ENCODE data around the gene CYTH2.

The CYTH2 gene

GRCh38 chr19:48445256-48445605 lies 23.9 kb upstream of the CYTH2 start:
- Histone ChIP-seq H3K4me3 (ENCODE audit: low read length, poor library complexity, severe bottlenecking) (peak overlapping the region; percentile 92), H3F3A (ENCODE audit: low read depth) (no peaks in the 10 kb centered on the region), H3K4me2 (ENCODE audit: low read depth, low read length, poor library complexity, severe bottlenecking) (peak overlapping the region; percentile 99), H3K9me3 (ENCODE audit: insufficient read depth, low read depth, low read length) (no peaks in the 10 kb centered on the region), H3K36me3 (ENCODE audit: insufficient read depth, low read length) (peaks cover 9% of the 10 kb centered on the region; the same call in 1 of the 2 replicates), H3K4me1 (ENCODE audit: insufficient read depth, low read length, poor library complexity, severe bottlenecking) (peaks cover 11% of the 10 kb centered on the region), H2AFZ (ENCODE audit: low read length) (peak overlapping the region; percentile 65), H3K9me2 (replicated peaks; ENCODE audit: low read depth, low read length) (no peaks in the 10 kb centered on the region), H3K79me2 (ENCODE audit: insufficient read depth, low read length) (peaks cover 28% of the 10 kb centered on the region), H3K27me3 (ENCODE audit: insufficient read depth, low read length, poor library complexity, severe bottlenecking) (no peaks in the 10 kb centered on the region), H3K9ac (ENCODE audit: low read depth, low read length, poor library complexity, severe bottlenecking) (peak overlapping the region; percentile 84), H4K20me1 (ENCODE audit: insufficient read depth, low read length, poor library complexity, severe bottlenecking) (peaks cover 7% of the 10 kb centered on the region)
- TF ChIP-seq CTCF (conservative IDR thresholded peaks at IDR 0.05; ENCODE audit: low read length) (peak; percentile 72), EZH2phosphoT487 (IDR thresholded peaks at IDR 0.05; ENCODE audit: borderline replicate concordance) (no peak)

DNA sequence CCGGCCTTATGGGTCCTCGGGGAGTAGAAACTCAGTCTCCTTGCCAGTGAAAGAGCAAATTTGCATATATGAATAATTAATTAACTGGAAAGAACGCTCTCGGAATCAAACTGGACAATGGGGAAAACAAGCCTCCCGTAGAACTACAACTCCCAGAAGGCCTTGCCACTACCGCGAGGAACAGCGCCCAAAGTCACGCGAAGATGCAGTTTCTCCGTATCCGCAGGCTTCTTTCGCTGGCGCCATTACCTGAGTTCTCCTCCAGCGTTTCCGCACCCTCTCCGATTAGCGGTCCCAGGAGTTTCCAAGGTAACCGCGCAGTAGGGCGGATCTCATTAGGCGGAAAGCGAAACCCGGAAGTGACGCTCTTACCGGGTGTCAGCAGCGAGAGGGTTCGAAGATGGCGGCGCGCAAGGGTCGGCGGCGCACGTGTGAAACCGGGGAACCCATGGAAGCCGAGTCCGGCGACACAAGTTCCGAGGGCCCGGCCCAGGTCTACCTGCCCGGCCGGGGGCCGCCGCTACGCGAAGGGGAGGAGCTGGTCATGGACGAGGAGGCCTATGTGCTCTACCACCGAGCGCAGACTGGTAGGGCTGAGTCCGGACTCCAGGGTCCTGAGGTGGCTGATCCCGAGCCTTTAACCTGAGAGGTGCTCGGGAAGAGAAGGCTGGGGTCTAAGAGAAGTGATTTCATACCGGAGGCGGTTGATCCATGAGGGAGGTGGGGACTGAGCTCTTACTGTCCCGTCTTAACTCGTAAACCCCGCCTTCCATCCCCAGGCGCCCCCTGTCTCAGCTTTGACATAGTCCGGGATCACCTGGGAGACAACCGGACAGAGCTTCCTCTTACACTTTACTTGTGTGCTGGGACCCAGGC lies 23.3 kb upstream of the CYTH2 start, which contains the start of gene GRWD1:
Gene GRWD1, plus strand, starts transcription at position 378 of the 876 bp plus-strand sequence. Its CDS starts 23 bp downstream, at position 401.
- peaks cover 14% of the 10 kb centered on the region; the same call in 1 of the 2 replicates for H3K36me3 ChIP-seq (ENCODE audit: insufficient read depth, low read length)
- peak within 1 kb of the TSS; percentile 84 for H3K9ac ChIP-seq (ENCODE audit: low read depth, low read length, poor library complexity, severe bottlenecking)
- H3K4me2 ChIP-seq (ENCODE audit: low read depth, low read length, poor library complexity, severe bottlenecking) = peak within 1 kb of the TSS; percentile 99
- no peaks in the 10 kb centered on the region for H3K9me2 ChIP-seq (replicated peaks; ENCODE audit: low read depth, low read length)
- peak within 1 kb of the TSS; percentile 92 for H3K4me3 ChIP-seq (ENCODE audit: low read length, poor library complexity, severe bottlenecking)
- H2AFZ ChIP-seq (ENCODE audit: low read length) = peak within 1 kb of the TSS; percentile 65
- peak; percentile 16; the same call in 1 of the 2 replicates for TF ChIP-seq CTCF (conservative IDR thresholded peaks at IDR 0.05; ENCODE audit: low read length)
- TF ChIP-seq EZH2phosphoT487 (IDR thresholded peaks at IDR 0.05; ENCODE audit: borderline replicate concordance) = no peak
- peaks cover 11% of the 10 kb centered on the region for H3K4me1 ChIP-seq (ENCODE audit: insufficient read depth, low read length, poor library complexity, severe bottlenecking)
- peaks cover 28% of the 10 kb centered on the region for H3K79me2 ChIP-seq (ENCODE audit: insufficient read depth, low read length)
- H4K20me1 ChIP-seq (ENCODE audit: insufficient read depth, low read length, poor library complexity, severe bottlenecking) = peaks cover 7% of the 10 kb centered on the region
- no peaks in the 10 kb centered on the region for H3K9me3 ChIP-seq (ENCODE audit: insufficient read depth, low read depth, low read length)
- H3K27me3 ChIP-seq (ENCODE audit: insufficient read depth, low read length, poor library complexity, severe bottlenecking) = no peaks in the 10 kb centered on the region
- no peaks in the 10 kb centered on the region for H3F3A ChIP-seq (ENCODE audit: low read depth)

DNA sequence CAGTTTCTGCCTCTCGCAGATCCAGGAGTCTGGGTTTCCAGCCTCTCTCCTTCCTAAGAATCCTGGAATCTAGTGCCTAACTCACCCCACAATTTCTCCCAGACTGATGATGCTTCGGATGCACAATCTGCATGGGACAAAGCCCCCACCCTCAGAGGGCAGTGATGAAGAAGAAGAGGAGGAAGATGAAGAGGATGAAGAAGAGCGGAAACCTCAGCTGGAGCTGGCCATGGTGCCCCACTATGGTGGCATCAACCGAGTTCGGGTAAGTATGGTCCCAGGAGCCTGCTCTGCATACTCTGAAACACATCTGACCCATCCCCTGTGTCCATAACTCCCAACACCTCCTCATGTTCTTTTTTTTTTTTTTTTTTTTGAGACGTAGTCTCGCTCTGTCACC lies 22.6 kb upstream of the CYTH2 start:
- TF ChIP-seq EZH2phosphoT487 (IDR thresholded peaks at IDR 0.05; ENCODE audit: borderline replicate concordance) = no peak
- TF ChIP-seq CTCF (conservative IDR thresholded peaks at IDR 0.05; ENCODE audit: low read length) = no peak
- peak overlapping the region; percentile 92 for H3K4me3 ChIP-seq (ENCODE audit: low read length, poor library complexity, severe bottlenecking)
- no peak overlapping the region for H2AFZ ChIP-seq (ENCODE audit: low read length)
- H3K9ac ChIP-seq (ENCODE audit: low read depth, low read length, poor library complexity, severe bottlenecking) = peak overlapping the region; percentile 84
- no peaks in the 10 kb centered on the region for H3K9me3 ChIP-seq (ENCODE audit: insufficient read depth, low read depth, low read length)
- H3K79me2 ChIP-seq (ENCODE audit: insufficient read depth, low read length) = peaks cover 28% of the 10 kb centered on the region
- H3K36me3 ChIP-seq (ENCODE audit: insufficient read depth, low read length) = peaks cover 21% of the 10 kb centered on the region; the same call in 1 of the 2 replicates
- H3F3A ChIP-seq (ENCODE audit: low read depth) = no peaks in the 10 kb centered on the region
- no peaks in the 10 kb centered on the region for H3K9me2 ChIP-seq (replicated peaks; ENCODE audit: low read depth, low read length)
- H3K27me3 ChIP-seq (ENCODE audit: insufficient read depth, low read length, poor library complexity, severe bottlenecking) = no peaks in the 10 kb centered on the region
- peaks cover 7% of the 10 kb centered on the region for H4K20me1 ChIP-seq (ENCODE audit: insufficient read depth, low read length, poor library complexity, severe bottlenecking)
- peaks cover 11% of the 10 kb centered on the region for H3K4me1 ChIP-seq (ENCODE audit: insufficient read depth, low read length, poor library complexity, severe bottlenecking)
- H3K4me2 ChIP-seq (ENCODE audit: low read depth, low read length, poor library complexity, severe bottlenecking) = peak overlapping the region; percentile 99

Measured in Loucy (cell line).